Breast epithelium (tissue), 3 donors: ENCODE data around the gene SEMA4G.

ENCODE experiments used
- POLR2AphosphoS5 ChIP-seq, 3 donors: sonication (generic); formaldehyde crosslinking; IDR thresholded peaks; one replicate each; pipeline ENCODE4 v1.6.1; 2017; ENCODE audit warnings: antibody characterized with exemption in 3 of 3
- TF ChIP-seq, protein P1 (sequence below), 3 donors: fragments of 450-650 bp; IDR thresholded peaks; one replicate each; pipeline ENCODE4 v1.5.1; 2016 to 2017; ENCODE audit warnings: antibody characterized with exemption in 3 of 3, mild to moderate bottlenecking in 3 of 3, moderate library complexity in 3 of 3

DNA sequence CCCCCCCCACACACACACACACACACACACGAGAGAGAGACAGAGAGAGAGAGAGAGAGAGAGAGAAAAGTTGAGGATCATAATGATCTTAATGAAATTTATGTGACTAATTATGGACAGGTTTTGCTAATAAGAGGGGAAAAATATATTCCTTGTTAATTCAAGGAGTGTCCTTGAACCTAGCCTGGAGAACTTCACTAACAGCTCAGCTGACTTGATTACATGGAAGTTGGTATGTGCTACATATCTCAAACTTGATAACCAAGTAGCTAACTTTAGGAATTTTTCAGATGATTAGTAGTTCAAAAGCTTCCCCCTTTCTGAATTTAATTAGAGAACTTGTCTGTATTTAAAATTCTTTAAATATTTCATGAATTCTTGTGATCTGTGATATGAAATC lies 41.3 kb upstream of the SEMA4G start:
- TF ChIP-seq, protein P1, sequence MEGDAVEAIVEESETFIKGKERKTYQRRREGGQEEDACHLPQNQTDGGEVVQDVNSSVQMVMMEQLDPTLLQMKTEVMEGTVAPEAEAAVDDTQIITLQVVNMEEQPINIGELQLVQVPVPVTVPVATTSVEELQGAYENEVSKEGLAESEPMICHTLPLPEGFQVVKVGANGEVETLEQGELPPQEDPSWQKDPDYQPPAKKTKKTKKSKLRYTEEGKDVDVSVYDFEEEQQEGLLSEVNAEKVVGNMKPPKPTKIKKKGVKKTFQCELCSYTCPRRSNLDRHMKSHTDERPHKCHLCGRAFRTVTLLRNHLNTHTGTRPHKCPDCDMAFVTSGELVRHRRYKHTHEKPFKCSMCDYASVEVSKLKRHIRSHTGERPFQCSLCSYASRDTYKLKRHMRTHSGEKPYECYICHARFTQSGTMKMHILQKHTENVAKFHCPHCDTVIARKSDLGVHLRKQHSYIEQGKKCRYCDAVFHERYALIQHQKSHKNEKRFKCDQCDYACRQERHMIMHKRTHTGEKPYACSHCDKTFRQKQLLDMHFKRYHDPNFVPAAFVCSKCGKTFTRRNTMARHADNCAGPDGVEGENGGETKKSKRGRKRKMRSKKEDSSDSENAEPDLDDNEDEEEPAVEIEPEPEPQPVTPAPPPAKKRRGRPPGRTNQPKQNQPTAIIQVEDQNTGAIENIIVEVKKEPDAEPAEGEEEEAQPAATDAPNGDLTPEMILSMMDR (IDR thresholded peaks at IDR 0.05): no peak
- TF ChIP-seq POLR2AphosphoS5 (IDR thresholded peaks at IDR 0.05): no peak
